Limb (tissue), 2 donors: ENCODE data around the gene FBXL5.

Experiments used
- DNase-seq, 2 donors: peaks; one replicate each; pipeline ENCODE4 v3.0.0-alpha.2; 2016; ENCODE audit errors: extremely low spot score in 2 of 2

FBXL5 gene

GRCh38 chr4:15676899-15677298 lies 21.7 kb upstream of the FBXL5 start:
- DNase-seq: no peak

DNA sequence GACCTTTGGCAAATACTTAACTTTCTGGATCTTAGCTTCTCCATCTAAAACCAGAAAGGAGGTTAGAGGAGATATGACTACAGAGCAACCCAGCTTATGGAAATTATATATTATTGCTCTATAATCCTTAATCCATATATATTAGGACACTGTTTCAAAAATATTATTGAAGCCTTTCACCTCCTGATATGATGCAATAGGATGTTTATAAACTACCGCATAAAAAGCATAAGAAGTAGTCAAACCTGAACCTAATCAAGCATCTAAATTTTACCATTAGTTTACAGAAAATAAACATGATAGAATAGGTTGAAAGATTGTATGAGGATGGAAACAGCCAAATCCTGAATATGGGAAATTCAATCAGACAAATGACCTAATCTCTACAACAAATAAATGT lies 20.9 kb upstream of the FBXL5 start:
- no peak for DNase-seq

- DNase-seq: no peak
Observed at GRCh38 chr4:15675356-15675755, 20.2 kb upstream of the FBXL5 start.

DNA sequence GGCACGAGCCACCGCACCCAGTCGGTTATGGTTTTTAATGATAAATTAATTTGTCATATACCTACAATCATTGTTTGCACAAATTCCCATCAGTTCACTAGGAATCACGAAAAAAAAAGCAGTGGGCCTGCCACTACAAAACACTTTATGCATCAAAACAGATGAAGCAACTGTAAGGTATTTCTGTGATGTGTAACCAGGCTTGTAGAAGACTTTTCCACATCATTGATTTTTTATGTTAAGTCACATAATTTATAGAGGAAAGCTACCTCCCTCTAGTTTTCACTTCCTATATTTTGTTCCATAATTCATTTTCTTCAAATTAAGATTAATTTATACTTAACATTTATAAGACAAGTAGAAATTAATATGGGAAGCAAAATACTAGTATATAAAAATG lies 19.8 kb upstream of the FBXL5 start:
- no peak for DNase-seq

- no peak for DNase-seq
Observed at GRCh38 chr4:15674046-15674445, 18.9 kb upstream of the FBXL5 start.

DNA sequence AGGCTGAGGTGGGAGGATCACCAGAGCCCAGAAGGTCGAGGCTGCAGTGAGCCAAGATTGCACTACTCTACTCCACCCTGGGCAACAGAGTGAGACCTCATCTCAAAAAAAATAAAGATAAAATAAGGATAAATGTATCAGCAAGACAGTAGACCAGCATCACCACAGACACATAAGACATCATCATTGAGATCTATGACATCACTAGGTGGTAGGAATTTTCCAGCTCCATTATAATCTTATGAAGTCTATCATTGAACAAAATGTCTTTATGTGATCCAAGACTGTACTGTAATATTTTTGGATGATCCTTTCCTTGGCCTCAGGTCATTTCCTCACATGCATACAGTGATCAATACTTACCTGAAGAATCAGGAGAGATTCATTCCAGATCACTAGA lies 18.2 kb upstream of the FBXL5 start:
- no peak for DNase-seq

- no peak for DNase-seq
Observed at GRCh38 chr4:15672101-15672500, 16.9 kb upstream of the FBXL5 start.

GRCh38 chr4:15670576-15670975 lies 15.4 kb upstream of the FBXL5 start:
- no peak for DNase-seq

DNA sequence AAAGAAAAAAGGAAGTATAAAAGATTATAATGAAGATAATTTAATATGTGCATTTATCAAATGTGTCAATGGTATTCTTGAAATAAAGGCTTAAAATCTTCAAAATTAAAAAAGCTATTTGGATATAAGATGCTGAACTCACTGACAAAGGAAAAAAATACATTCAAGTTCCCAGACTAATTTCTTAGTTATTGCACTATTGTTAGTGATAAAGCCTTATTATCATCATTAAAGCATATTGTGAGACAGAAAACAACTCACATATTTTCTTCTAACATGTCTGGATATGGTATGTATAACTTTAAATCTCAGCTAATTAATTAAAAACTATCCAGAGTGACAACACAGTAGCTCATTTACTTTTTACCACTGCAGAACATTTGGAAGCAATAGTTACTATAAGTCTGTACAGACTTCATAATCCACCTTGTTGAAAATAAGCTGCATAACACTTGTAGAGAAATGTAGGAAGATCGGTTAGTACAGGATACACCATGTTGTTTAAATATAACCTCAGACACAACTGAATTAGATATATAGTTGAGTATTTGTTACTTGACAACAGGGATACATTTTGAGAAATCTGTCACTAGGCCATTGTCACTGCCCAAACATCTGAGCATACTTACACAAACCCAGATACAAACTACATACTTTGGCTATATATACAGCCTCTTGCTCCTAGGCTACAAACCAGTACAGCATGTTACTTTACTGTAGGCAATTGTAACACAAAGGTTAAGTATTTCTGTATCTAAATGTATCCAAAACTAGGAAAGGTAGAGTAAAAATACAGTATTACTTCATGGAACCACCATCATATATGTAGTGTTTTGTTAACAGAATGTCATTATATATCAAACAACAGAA lies 13.6 kb upstream of the FBXL5 start:
- no peak for DNase-seq

- DNase-seq: no peak
Observed at GRCh38 chr4:15667006-15667405, 11.8 kb upstream of the FBXL5 start.

GRCh38 chr4:15665753-15666365 lies 10.7 kb upstream of the FBXL5 start:
- DNase-seq: no peak

DNA sequence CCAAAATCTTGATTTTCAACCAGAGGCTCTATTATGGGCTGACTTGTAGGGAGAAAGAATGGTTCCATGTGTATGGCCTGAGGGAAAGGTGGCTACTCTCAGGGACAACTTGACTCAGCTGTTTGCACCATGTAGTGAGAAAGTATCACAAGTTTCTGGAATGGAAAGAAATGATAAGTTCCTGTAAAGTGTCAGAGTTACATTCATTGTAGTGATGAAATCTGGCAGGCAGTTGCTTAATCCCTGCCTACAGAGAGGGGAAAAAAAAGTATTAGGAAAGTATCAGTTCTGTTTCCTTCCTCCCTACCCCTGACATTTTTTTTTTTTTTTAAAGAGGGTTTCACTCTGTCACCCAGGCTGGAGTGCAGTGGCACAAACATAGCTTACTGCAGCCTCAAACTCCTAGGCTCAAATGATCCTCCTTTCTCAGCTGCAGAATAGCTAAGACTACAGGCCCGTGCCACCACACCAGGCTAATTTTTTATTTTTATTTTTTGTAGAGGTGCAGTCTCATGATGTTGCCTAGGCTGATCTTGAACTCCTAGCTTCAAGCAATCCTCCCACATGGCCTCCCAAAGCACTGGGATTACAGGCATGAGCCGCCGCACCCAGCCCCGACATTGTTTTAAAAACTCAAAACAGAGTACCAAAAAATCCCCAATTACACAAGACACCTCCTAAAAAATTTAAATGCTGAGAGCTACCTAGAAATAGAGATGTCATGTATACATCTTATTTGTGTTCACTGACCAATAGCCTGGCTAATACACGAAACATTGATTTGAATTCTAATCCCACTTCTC lies 4.8 kb upstream of the FBXL5 start:
- DNase-seq: no peak

- no peak for DNase-seq
Observed at GRCh38 chr4:15658781-15659180, 3.6 kb upstream of the FBXL5 start.

DNA sequence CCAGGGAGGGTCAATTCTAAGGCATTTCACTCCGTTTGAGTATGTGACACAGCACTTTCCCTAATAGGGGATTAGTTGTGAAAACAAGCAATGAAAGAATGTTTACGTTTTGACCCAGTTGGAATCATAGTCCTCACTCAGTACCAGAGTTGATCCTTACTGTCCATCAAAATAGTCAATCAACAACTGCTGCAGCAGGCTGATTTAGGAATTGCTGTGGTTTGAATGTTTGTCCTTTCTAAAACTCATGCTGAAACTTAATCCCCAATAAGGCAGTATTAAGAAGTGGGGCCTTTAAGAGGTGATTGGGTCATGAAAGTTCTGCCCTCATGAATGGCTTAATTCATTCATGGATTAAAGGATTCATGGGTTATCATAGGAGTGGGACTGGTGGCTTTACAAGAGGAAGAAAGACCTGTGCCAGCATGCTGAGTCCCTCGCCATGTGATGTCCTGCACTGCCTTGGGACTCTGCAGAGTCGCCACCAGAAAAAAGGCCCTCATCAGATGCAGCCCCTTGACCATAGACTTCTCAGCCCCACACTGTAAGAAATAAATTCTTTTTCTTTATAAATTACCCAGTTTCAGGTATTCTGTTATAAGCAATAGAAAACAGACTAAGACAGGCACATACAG lies 3.1 kb upstream of the FBXL5 start:
- DNase-seq: no peak

- DNase-seq: no peak
Observed at GRCh38 chr4:15657366-15657765, 2.2 kb upstream of the FBXL5 start.

DNA sequence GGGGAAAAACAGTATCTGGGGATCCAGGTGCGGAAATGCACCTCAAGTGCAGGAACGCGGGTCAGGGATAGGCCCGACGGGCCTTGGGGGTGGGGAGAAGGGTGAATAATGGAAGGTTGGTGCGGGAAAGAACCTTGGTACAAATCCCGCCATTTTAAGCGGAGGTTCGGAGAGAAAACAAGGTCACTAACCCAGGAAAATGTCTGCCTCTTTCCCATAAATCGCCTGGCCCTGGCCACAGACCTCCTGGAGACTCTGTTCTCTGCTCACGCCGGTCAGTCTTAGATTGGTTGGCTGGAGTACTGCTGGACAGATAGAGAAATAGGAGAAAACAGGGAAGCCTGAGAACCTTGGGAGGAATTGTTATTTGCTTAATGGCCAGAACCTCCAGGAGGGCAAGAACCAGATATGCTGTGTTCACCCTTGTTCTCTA lies 897 bp upstream of the FBXL5 start:
- peak in 1 of 2 donors; percentile 33 for DNase-seq

GRCh38 chr4:15654593-15655222 lies 449 bp downstream of the FBXL5 start:
- DNase-seq: peak in 1 of 2 donors; percentile 79

GRCh38 chr4:15653864-15654592 lies 1.1 kb downstream of the FBXL5 start:
- DNase-seq: peak in 1 of 2 donors; percentile 32

DNA sequence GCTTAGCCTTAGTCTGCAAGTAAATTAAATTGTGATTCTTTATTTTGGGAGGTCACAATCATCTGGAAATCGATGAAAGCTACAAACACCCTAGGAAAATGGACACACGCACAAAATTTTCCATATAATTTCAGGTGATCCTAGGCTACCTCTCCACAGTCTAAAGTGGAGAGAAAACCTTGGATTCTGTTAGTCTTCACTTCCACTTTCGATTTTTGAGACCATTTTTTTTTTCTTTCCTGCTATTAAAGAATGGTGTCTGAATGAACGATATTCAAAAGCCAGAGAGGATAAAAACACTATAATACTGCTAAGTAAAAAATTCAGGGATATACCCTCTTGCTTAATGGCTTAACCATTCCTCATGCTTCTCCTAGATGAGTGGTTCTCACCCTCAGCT lies 1.7 kb downstream of the FBXL5 start:
- DNase-seq: no peak

- DNase-seq: no peak
Observed at GRCh38 chr4:15652841-15653240, 2.3 kb downstream of the FBXL5 start.

GRCh38 chr4:15652191-15652590 lies 3.0 kb downstream of the FBXL5 start:
- no peak for DNase-seq
